Activated CD8-positive, alpha-beta memory T cell treated with anti-CD3 and anti-CD28 coated beads, Interleukin-2, amount 50 U/mL, for 4 hours (primary cell): ENCODE data around the gene ZNF711.
"Not testable (repeated sequence)": the region's sequence is repeated elsewhere in the genome, so short reads cannot be mapped to it uniquely, and the experiment has no call there.

Source experiments
- DNase-seq: peaks from one replicate; pipeline ENCODE4 v3.0.0-alpha.2; 2020

Gene ZNF711

DNA sequence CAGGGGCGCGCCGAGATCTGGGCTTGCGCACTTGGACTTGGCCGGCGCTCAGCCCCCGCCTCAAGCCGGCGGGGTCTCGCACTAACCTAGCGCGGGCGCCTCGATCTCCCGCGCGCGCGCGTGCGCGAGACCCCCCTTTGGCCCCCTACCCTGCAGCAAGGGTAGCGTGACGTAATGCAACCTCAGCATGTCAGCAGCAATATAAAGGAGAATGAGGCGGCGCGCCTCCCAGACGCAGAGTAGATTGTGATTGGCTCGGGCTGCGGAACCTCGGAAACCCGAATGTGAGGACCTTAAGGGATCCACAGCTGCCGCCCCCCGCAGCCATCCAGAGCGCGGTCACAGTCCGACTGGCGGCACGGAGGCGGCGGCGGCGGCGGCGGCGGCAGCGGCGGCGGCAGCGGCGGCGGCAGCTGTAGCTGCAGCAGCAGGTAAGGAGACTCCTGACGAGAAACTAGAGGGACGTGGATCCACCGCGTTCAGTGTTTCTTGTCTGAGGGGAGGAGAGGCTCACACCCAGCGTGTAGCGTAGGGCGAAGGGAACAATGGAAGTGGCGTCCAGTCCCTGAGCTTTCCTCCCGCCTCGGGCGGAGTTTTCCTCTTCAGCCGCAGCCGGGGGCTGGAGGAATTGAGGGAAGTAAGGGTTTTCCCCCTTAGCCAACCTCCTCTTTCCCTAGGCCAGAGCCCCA is at the start of gene ZNF711, which contains the start of gene SATL1:
TSS of gene ZNF711 (plus strand) at position 231 of the 689 bp plus-strand sequence. CDS start 3,582 bp downstream, outside the sequence.
TSS of gene SATL1 (minus strand) at position 19 of the 689 bp plus-strand sequence. CDS start 134,811 bp downstream, outside the sequence.
- peak; percentile 27 for DNase-seq

DNA sequence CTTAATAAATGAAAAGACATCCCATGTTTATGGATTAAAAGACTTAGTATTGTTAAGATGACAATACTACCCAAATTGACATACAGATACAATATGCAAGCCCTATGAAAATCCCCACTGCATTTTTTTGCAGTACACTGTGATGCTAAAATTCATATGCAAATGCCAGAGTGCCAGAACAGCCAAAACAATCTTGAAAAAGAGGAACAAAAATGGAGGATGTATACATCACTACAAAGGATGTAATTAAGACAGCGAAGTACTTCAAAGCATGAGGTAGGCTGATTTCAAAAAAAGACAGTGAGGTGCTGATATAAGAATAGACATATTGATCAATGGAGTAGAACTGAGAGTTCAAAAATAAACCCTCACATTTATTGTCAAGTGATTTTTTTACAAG is 47.5 kb upstream of the ZNF711 start:
- no peak for DNase-seq

DNA sequence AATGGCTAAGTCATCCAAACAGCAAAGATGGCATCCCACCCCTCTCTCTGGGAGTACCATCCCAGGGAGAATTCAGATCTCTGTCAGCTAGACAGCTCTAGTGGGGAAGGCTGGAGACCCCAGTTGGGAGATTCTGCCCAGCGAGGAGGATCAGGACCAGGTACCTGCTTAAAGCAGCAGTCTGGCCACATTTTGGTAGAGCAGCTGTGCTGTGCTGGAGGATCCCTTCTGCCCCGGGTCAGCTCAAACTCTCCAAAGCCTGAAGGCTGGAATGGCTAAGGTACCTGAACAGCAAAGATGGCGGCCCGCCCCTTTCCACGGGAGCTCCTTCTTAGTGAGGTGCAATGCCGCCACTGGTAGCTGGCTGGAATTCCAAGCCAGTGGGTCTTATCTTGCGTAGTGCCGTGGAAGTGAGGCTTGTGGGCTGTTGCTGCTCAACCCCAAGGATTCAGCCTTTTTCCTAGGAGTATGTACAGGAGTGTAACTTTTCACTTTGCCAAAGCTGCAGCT is 40.3 kb upstream of the ZNF711 start:
- DNase-seq, result no peak

DNA sequence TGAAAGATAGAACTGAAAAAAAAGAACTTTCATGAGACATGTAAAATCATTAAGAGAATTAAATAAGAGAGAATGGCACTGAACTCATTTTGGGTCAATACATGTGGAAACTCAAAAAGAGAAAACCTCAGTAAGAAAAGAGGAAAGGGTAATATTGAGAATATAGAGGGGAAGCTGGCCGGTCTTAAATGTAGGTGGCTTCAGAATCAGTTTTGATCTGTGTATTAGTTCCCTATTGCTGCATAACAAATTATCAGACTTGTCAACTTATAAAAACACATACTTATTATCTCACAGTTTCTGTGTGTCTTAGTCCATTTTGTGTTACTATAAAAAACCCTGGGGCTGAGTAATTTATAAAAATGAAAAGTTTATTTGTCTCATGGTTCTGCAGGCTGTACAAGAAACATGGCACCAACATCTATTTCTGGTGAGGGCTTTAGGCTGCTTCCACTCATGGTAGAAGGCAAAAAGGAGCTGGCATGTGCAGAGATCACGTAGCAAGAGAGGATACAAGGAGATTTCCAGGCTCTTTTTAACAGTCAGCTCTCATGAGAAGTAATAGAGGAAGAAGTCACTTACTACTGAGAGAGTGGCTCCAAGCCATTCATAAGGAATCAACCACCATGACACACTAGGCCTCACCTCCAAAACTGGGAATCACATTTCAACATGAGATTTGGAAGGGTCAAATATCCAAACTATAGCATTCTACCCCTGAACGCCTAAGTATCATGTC is 29.8 kb upstream of the ZNF711 start:
- DNase-seq, result no peak

DNA sequence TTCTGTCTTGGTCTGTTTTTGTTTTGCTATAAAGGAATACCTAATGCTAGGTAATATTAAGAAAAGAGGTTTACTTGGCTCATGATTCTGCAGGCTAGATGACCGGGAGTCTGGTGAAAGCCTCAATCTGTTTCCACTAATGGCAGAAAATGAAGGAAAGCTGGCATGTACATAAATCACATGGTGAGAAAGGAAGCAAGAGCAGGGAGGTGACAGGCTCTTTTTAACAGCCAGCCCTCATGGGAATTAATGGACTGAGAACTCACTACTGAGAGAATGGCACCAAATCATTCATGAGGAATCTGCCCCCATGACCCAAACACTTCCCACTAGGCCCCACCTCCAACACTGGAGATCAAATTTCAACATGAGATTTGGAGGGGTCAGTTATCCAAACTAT is 27.8 kb upstream of the ZNF711 start:
- DNase-seq, result no peak

DNA sequence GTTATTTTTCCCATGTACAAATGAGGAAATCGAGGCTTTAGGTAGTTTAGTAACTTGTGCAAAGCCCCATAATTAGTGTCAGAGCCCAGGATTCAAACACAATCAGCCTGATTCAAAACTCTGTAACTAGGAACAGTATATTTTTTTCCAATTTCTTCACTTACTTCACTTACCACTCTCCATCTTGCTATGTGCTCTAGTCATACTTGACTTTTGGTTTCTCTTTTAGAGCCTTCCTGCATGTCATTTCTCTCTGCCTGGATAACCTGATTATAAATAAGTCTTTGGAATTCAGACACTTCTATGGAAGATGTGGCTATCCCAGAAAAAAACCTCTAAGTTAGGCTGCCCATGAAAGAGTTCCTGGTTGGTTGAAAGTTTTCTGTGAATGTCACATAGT is 22.4 kb upstream of the ZNF711 start:
- no peak for DNase-seq

DNA sequence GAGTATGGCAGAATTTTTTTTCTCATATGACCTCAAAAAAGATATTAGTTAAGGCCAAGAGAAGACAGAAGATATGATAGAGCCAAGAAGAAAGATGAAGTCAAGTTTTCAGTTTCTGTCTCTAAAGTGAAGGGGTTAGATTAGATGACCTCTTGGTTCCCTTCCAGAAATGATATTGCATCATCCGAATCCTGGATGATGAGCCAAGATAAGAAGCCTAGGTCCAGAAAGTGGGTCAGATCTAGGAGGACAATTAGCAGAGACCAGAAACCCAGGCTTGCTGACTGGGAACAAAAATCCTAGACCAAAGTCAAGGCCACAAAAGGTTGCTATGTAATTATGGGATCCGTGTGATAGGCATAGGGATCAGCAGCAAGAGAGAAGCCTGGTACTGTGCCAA is 20.4 kb upstream of the ZNF711 start:
- no peak for DNase-seq

DNA sequence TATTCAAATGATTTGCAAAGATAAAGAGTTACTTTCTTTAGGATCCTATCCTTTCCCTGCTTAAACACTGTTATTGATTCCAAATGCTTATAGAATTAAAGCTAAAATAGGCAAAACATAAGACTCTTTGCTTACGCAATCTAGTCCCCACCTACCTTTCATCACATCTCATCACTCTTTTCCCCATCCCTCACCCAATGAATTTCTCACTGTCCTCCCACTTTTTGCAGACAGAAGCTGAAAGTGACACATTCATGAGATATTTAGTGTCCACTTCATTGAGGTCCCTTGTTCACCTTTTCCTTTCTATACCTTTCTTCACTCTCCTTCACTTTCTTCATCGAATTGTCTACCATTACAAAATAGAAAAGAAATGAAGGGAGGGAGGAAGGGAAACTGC is 636 bp upstream of the ZNF711 start:
- no peak for DNase-seq

DNA sequence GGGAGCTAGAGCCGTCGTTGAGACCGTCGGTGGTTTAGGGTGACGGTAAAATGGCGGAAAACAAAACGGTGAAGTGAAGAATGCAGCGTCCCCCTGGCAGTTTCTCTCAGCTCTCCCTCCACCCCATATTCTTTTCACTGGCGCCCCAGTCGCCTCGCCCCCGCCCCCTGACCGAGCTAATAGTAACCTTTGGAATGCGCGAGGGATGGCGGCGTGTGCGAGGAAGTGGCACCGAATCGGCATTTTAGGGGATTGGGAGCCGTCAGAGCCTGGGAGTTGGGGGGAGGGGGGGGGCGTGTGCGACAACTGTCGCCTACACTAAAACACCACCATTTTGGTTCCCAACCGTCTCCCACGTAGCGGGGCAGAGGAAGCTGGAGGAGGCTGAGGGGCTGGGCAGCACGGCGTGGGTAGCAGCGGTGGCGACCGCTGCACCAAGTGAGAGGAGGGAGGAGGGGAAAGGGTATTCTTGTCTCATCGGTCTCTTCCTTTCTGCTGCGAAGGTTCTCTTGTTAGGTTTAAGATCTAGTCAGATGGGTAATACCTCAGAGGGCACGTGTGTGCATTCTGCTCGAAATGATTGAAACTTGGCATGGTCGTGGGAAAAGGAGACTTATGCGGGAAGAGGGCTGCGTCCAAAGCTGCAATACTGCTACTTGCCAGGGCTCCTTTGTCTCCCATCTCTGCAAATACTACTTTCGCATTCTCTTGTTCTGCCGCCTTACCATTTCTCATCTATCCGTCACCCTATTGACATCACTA is 840 bp downstream of the ZNF711 start:
- peak; percentile 14 for DNase-seq

DNA sequence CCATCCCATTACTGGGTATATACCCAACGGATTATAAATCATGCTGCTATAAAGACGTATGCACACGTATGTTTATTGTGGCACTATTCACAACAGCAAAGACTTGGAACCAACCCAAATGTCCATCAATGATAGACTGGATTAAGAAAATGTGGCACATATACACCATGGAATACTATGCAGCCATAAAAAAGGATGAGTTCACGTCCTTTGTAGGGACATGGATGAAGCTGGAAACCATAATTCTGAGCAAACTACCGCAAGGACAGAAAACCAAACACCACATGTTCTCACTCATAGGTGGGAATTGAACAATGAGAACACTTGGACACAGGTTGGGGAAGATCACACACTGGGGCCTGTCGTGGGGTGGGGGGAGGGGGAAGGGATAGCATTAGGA is 41.5 kb downstream of the ZNF711 start:
- not testable (repeated sequence) for DNase-seq

DNA sequence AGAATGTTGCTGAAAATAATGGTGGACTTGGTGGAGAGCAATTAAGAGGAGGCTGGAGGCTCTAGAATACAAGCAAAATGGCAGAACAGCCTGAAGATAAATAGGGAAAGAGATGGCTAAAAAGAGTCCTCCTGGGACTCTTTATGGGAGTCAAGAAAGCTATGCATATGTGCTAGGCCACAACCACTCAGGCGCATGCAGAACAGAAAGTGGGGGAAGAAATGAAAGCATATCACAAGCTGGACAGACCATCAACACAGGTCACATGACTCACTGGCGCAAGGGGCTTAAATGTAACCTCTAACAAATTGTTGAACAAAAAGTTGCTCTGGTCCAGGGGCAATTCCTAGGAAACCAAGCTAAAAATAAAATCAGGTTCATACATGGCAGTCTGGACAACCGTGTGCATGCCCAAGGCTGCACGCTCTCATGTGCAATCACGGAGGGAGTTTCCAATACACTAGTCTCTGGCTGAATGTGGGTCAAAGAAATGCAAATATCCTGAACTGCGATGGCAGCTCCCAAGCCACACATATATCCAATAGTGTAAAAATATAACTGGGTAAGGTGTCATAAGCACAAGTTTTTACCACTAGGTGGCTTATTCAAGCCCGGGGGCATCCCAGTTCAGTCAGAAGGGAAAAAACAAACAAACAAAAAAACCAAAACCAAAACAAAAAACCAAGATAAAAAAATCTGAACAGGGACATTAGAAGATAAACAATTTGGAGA is 45.4 kb downstream of the ZNF711 start:
- DNase-seq, result no peak

DNA sequence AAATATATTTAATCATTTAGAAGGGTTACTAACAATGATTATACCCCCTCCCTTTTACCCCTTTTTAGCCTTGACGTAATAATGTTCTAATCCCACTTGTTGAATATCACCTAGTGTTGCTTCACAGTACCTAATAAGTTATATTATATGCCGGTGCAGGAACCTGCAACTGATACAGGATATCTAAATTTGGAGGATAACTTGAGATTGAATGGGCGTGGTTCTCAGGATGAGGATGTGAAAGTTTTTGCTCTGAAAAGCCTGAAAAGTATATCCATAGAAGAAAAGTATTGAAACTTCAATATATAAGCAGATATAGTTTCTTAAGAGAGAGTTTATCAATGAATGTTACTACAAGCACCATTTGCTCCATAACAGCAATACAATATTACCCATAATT is 59.8 kb downstream of the ZNF711 start:
- no peak for DNase-seq

DNA sequence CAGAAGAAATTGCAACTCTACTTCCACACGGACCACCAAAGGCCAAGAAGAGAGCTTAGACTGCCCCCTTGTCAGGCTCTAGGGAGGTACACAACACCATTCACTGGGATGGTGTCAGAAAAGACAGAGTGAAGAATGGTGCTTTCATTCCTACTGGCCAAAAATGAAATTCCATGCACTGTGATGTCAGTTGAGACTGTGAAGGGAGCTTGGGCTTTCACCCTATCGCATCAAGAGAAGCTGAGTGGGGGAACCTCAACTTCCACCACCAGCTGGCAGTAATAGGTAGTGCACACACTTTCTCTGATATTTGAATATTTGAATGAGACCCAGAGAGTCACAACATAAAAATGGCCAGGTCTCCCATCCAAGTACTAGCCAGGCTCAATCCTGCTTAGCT is 65.9 kb downstream of the ZNF711 start:
- no peak for DNase-seq

DNA sequence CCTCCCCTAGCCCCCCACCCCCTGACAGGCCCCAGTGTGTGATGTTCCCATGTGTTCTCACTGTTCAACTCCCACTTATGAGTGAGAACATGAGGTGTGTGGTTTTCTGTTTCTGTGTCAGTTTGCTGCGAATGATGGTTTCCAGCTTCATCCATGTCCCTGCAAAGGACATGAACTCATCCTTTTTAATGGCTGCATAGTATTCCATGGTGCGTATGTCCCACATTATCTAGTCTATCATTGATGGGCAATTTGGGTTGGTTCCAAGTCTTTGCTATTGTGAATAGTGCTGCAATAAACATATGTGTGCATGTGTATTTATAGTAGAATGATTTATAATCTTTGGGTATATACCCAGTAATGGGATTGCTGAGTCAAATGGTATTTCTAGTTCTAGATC is 67.6 kb downstream of the ZNF711 start:
- DNase-seq, result not testable (repeated sequence)
